Adrenal gland (tissue), 12 donors: ENCODE results near the gene HSD17B3. TPM values are rescaled to one million over a fixed set of nuclear protein-coding genes. Genes with fewer than 3 reads are reported as not detected.

Source experiments
- DNase-seq, 7 donors: peaks; one replicate each; pipeline ENCODE4 v3.0.0-alpha.2; 2019 to 2020
- H3K27ac ChIP-seq, 5 donors: fragments of 200-600 bp; sonication (generic) in 4 of 5; 1 replicate in 3 of 5; 2 replicates in 2 of 5; pipeline versions ENCODE4 v1.5.1 to v1.8.0; 2016 to 2020; ENCODE audit warnings: mild to moderate bottlenecking in 1 of 5
- H3K27me3 ChIP-seq: fragments of 200-600 bp; 2 replicates; pipeline ENCODE4 v1.8.0; 2021
- H3K36me3 ChIP-seq, 2 donors: fragments of 200-600 bp; replicated peaks in 1 of 2; 1 replicate in 1 of 2; 2 replicates in 1 of 2; pipeline versions ENCODE4 v1.5.1 to v1.8.0; 2018 to 2022
- H3K4me1 ChIP-seq, 2 donors: fragments of 200-600 bp; replicated peaks in 1 of 2; 1 replicate in 1 of 2; 2 replicates in 1 of 2; pipeline versions ENCODE4 v1.5.1 to v1.8.0; 2018 to 2021
- H3K4me3 ChIP-seq, 4 donors: fragments of 200-600 bp; sonication (generic) in 3 of 4; one replicate each; pipeline ENCODE4 v1.5.1; 2016 to 2018
- H3K9me3 ChIP-seq, 3 donors: fragments of 200-600 bp; sonication (generic) in 1 of 3; replicated peaks in 1 of 3; 1 replicate in 2 of 3; 2 replicates in 1 of 3; pipeline versions ENCODE4 v1.5.1 to v1.8.0; 2016 to 2021
- POLR2A ChIP-seq, 2 donors: fragments of 450-650 bp; IDR thresholded peaks; one replicate each; pipeline ENCODE4 v1.6.1; 2017; ENCODE audit warnings: antibody characterized with exemption in 2 of 2, mild to moderate bottlenecking in 2 of 2, moderate library complexity in 1 of 2
- WGBS, 4 donors: extraction: QIAGEN DNeasy Blood & Tissue Kit in 2 of 4; methylation state at CpG; one replicate each; pipeline versions ENCODE4 v1.1.5 to v1.1.7; 2013 to 2017; 5-methylcytosine and 5-hydroxymethylcytosine counted together
- intact Hi-C, 2 donors: fragments of 100-400 bp; cut with DNase I; formaldehyde crosslinking; loops; one replicate each; pipeline versions ENCODE4 v1.14.1 to v1.15.0; 2022 to 2023
- polyA plus RNA-seq, 3 donors: library from polyadenylated mRNA; stranded (reverse); fragments of 200-250 nt in 2 of 3; fragments of 350-450 nt in 1 of 3; fragmentation: Illumina TruSeq in 1 of 3; extraction: RNeasy Lipid Tissue Mini Kit (QIAGEN cat#74804) in 1 of 3; gene quantifications; one replicate each; pipeline ENCODE4 v1.2.3, GENCODE V29; 2013 to 2014
- total RNA-seq, 9 donors: library from RNA; depleted of rRNA in 4 of 9; stranded (reverse); fragments of >200 nt in 4 of 9; fragments of 120-200 nt in 1 of 9; fragmentation: NEBNext Ultra II Directional in 1 of 9; extraction: Animal tissue kit (Norgen Biotek cat#: 25700) in 1 of 9; gene quantifications; one replicate each; pipeline versions ENCODE4 v1.1.0 to v1.2.4, GENCODE V29; 2013 to 2023
- TF ChIP-seq, protein P1 (sequence below), 6 experiments: fragments of 450-650 bp in 4 of 6; fragments of 200-600 bp in 2 of 6; sonication (generic) in 1 of 6; IDR thresholded peaks; 1 replicate in 5 of 6; 2 replicates in 1 of 6; pipeline versions ENCODE4 v1.5.1 to v1.8.0; 2016 to 2021; ENCODE audit warnings: antibody characterized with exemption in 6 of 6, mild to moderate bottlenecking in 2 of 6, moderate library complexity in 1 of 6
- donor health status: healthy with polysubstance abuse.
- donor health status: Bipolar disorder and iron deficiency.
- donor health status: DM: yes; HTN: yes; CAD: no.
- donor health status: DM: no; HTN: no; CAD: no.
- donor health status: DM: no; HTN: no; CAD: no.
- donor health status: DM: yes; HTN: yes; CAD: no.

The HSD17B3 gene
- total and polyA plus RNA-seq, 12 donors = 0.57 to 14.6 (median 4.7) TPM; not detected in 8

DNA sequence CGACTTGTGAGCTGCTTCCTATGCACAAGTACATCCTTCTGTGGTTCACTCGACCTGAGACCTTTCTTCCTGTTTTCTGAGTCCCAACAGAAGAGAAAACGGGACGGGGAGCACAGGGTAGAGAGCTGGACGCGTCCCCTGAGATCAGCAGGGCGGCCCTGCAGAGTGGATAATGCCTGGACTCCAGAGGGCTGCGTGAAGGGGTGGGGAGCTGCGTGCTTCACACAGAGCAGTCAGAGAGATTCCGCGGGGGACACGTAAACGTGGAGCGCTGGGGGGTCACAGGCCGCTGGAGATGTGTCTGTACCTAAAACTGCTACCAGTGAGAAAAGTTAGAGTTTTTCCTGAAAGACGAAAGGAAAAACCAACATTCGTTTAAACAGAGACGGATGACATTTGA is 46.3 kb downstream of the HSD17B3 start:
- no peaks in the 10 kb centered on the region for H3K27me3 ChIP-seq
- intact Hi-C loops = no loop called here
- no peaks in the 10 kb centered on the region for H3K36me3 ChIP-seq
- no peaks in the 10 kb centered on the region for H3K4me1 ChIP-seq
- H3K9me3 ChIP-seq = no peaks in the 10 kb centered on the region
- TF ChIP-seq, protein P1, sequence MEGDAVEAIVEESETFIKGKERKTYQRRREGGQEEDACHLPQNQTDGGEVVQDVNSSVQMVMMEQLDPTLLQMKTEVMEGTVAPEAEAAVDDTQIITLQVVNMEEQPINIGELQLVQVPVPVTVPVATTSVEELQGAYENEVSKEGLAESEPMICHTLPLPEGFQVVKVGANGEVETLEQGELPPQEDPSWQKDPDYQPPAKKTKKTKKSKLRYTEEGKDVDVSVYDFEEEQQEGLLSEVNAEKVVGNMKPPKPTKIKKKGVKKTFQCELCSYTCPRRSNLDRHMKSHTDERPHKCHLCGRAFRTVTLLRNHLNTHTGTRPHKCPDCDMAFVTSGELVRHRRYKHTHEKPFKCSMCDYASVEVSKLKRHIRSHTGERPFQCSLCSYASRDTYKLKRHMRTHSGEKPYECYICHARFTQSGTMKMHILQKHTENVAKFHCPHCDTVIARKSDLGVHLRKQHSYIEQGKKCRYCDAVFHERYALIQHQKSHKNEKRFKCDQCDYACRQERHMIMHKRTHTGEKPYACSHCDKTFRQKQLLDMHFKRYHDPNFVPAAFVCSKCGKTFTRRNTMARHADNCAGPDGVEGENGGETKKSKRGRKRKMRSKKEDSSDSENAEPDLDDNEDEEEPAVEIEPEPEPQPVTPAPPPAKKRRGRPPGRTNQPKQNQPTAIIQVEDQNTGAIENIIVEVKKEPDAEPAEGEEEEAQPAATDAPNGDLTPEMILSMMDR (IDR thresholded peaks at IDR 0.05) = no peak
- no peak for TF ChIP-seq POLR2A (IDR thresholded peaks at IDR 0.05)
- no peak overlapping the region for H3K4me3 ChIP-seq
- H3K27ac ChIP-seq = no peak overlapping the region
- WGBS, 4 donors = 78 to 85% (median 81%) methylated on average over 18 of the region's 18 CpGs
- no peak for DNase-seq

DNA sequence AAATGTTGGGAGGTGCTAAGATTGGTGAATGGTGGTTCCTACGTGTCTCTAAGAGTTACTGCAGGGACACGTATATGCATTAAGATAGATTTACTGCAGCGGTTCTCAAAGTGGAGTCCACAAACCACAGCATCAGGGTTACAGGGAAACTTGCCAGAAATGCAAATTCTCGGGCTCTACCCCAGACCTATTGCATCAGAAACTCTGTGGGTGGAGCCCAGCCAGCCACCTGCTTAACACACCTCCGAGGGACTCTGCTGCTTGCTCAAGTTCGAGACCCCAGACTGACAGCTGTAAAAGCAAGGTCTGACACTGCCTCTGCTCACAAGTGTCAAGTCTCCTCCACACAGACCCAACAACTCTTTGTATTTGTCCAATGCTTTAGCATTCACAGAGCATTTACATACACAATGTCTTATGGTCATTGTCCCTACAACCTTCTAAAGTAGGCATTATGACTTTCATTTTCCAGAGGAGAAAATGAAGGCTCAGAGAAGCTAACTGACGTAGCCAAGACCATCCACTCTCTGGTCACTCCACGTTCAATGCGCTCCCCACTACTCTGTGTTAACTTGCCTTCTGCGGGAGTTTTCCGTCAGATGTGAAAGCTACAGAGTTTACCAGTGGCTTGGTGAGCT is 48.8 kb downstream of the HSD17B3 start:
- H3K27me3 ChIP-seq = no peaks in the 10 kb centered on the region
- 68 to 78% (median 70%) methylated on average over 8 to 11 of the region's 11 CpGs for WGBS, 4 donors
- H3K9me3 ChIP-seq = no peaks in the 10 kb centered on the region
- no peak for DNase-seq
- no peak overlapping the region for H3K4me3 ChIP-seq
- no peak overlapping the region for H3K27ac ChIP-seq
- no peaks in the 10 kb centered on the region for H3K36me3 ChIP-seq
- TF ChIP-seq, protein P1 (IDR thresholded peaks at IDR 0.05) = no peak
- TF ChIP-seq POLR2A (IDR thresholded peaks at IDR 0.05) = no peak
- intact Hi-C loops = no loop called here
- H3K4me1 ChIP-seq = no peaks in the 10 kb centered on the region

DNA sequence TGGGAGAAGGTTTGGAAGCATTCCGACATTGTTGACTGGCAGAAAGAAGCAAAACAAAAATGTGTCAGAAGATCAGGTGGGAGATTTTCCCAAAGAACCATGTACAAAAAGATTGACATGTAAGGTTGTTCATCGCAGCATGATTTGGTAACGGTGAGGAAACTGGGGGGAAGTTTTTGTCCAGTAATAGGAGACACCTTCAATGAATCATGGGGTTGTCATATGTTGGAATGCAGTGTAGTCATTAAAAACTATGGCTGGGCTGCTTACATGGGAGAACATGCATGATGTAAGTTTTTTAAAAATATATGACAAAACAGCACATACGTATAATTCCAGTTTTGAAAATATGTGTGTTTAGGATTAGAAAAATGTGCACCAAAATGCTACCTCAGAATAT is 50.5 kb downstream of the HSD17B3 start:
- Histone ChIP-seq H3K4me3 (no peak overlapping the region), H3K27me3 (no peaks in the 10 kb centered on the region), H3K4me1 (no peaks in the 10 kb centered on the region), H3K36me3 (no peaks in the 10 kb centered on the region), H3K9me3 (no peaks in the 10 kb centered on the region), H3K27ac (no peak overlapping the region)
- TF ChIP-seq, protein P1 (IDR thresholded peaks at IDR 0.05) = no peak
- no peak for TF ChIP-seq POLR2A (IDR thresholded peaks at IDR 0.05)
- intact Hi-C loops = no loop called here
- no peak for DNase-seq
- WGBS, 4 donors = 88 to 91% (median 91%) methylated on average over 4 of the region's 4 CpGs

DNA sequence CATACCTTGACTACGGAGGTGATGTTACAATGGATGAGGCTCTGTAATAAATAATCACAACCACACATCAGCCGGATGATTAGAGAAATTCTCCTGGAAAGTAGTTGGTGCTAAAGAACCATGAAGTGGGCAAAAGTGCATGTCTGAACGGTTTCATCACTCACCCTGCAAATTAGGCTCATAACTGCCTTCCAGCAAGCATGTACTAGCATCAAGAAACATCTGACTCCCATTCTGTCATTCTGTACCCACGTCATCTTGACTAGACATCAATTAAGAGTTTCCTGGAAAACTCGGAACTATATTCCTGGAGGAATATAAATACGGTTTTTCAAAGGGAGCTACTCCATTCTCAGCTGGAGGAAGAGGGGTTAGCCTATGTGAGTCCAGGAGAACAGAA is 52.2 kb downstream of the HSD17B3 start:
- H3K27ac ChIP-seq = no peak overlapping the region
- WGBS, 4 donors = 62 to 77% (median 69%) methylated on average over 6 of the region's 6 CpGs
- intact Hi-C loops = no loop called here
- no peak for TF ChIP-seq POLR2A (IDR thresholded peaks at IDR 0.05)
- TF ChIP-seq, protein P1 (IDR thresholded peaks at IDR 0.05) = no peak
- no peak for DNase-seq
- no peaks in the 10 kb centered on the region for H3K36me3 ChIP-seq
- H3K4me3 ChIP-seq = no peak overlapping the region
- H3K4me1 ChIP-seq = no peaks in the 10 kb centered on the region
- H3K9me3 ChIP-seq = no peaks in the 10 kb centered on the region
- H3K27me3 ChIP-seq = no peaks in the 10 kb centered on the region
